Measurements from ENCODE around the gene PTGDR2.

Gene PTGDR2

GRCh38 chr11:60803273-60803936, 52.3 kb downstream of the PTGDR2 start:
- H3K4me3 ChIP-seq (replicated peaks in 1 of 2; ENCODE audit: low read depth in 2 of 2, low read length in 2 of 2), result no peak overlapping the region
- DNase-seq (ENCODE audit: low read depth in 2 of 2), result no peak
- no peak for TF ChIP-seq CTCF (IDR thresholded peaks at IDR 0.05; ENCODE audit: low read depth, low read length)

DNA sequence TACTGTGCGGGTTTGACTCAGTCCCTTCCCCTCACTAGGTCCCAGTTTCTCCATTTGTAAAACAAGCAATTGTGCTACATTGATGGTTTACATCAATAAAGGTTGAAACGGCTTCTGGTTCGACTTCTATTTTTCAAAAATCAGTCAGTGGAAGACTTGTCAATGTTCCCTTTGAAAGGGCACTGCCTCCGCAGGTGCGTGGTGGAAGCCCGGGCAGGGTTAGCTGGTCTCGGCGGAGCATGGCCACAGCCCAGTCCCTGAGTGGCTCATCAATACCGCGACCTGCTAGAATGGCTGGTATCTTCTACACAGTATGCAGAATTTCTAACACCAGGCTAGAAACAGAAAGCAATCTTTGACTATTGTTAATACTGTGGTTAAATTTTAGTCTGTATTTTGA, 54.6 kb downstream of the PTGDR2 start:
- H3K4me3 ChIP-seq (replicated peaks in 1 of 2; ENCODE audit: low read depth in 2 of 2, low read length in 2 of 2), result no peak overlapping the region
- DNase-seq (ENCODE audit: low read depth in 2 of 2), result no peak
- no peak for TF ChIP-seq CTCF (IDR thresholded peaks at IDR 0.05; ENCODE audit: low read depth, low read length)
